GM08714 (cell line): ENCODE data around the gene SBK2.
A peak's percentile ranks its signal among the peaks of the same experiment; 100 is the strongest.

ENCODE experiments used
- H3K4me3 ChIP-seq: fragments of 200-500 bp; sonication (Bioruptor generic); 2 replicates; pipeline ENCODE4 v1.5.1; 2014; ENCODE audit warnings: mild to moderate bottlenecking, low read length, inconsistent platforms
- ZNF274 ChIP-seq: IDR thresholded peaks from 2 replicates; pipeline ENCODE4 v1.6.1; 2012; ENCODE audit warnings: mild to moderate bottlenecking, low read depth, low read length

The SBK2 gene

DNA sequence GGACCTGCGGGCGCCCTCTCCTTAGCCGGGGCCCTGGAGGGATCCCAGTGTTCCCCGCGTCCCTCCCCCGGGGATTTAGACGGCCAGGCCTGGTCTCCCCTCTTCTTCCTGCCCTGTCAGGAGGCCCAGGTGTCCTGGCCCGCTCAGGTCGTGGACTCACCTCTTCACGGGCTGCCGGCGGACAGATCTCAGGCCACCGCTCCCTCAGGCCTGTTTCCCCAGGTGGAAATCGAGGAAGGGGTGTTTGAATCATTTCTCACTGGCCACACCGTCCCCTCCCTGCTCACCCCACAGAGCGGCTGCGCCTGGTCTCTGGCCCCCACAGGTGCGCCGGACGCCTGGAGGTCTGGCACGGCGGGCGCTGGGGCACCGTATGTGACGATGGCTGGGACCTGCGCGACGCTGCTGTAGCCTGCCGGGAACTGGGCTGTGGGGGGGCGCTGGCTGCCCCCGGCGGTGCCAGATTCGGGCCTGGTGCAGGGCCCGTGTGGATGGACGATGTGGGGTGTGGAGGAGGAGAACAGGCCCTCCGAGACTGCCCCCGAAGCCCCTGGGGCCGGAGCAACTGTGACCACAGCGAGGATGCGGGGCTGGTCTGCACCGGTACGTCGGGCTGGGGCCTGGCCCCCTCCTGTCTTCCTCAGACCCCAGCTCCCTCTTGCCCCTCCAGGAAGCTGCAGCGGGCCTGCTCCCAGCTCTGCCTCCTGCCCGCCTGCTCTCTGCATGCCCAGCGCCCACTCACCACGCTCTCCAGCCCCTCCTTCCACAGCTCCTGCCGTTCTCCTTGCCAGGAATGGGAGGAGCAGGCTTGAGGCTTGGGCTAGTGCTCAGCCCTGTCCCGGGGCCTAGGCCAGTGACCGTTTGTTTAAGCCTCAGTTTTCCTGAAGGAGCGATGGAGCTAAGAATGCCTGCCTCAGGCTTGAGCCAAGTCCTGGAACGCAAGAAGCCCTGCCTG is 46.2 kb downstream of the SBK2 start:
- no peak overlapping the region for H3K4me3 ChIP-seq
- no peak for TF ChIP-seq ZNF274

DNA sequence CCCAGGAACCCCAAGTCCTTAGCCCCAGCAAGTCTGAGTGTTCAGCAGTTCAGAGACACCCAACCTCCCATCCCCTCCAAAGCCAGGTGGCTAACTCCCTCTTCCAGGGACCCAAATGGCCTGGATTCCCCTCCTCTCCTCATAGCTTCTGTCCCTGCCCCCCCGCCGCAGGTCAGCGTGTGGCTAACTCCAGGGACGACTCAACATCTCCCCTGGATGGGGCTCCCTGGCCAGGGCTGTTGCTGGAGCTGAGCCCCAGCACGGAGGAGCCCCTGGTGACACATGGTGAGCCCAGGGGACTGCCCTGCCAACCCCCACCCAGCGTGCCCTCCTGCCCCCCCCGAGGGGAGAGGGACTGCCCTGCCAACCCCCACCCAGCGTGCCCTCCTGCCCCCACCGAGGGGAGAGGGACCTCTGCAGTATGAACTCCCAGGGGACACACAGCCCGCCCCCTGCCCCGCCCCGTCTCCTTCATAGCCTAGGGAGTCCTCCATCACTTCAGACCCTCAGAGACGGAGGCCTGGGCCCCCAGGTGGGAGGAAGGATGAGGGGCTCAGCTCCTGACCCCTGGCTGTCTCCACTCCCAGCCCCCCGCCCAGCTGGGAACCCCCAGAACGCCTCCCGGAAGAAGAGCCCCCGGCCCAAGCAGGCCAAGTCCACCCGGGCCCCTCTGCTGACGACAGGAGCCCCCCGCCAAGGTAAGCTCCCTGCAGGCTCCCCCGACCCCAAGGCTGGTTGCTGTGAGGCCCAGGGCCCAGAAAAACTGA is 47.0 kb downstream of the SBK2 start:
- TF ChIP-seq ZNF274 = no peak
- no peak overlapping the region for H3K4me3 ChIP-seq

DNA sequence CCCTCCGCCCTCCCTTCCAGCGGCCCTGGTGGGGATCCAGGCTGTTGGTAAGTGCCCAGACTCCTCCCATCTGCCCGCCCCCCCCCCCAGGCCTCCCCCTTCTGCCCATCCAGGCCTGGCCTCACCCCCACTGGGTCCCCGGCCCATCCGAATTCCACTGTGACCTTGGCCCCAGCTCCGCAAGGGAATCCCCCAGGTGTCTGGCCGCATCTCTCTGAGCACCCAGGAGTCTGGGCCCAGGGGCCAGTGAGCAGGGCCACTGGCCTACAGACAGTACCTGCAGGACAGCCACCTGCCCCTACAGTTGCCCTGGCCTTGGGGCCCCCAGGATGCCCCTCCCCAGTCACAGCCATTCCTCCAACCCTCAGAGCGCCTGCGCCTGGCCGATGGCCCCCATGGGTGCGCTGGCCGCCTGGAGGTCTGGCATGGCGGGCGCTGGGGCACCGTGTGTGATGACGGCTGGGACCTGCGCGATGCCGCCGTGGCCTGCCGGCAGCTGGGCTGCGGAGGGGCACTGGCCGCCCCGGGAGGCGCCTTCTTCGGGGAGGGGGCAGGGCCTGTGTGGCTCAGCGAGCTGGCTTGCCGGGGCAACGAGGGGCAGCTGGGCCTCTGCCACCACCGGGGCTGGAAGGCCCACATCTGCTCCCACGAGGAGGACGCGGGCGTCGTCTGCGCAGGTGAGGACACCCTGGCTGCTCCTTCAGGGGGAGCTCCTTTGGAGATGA is 47.8 kb downstream of the SBK2 start:
- H3K4me3 ChIP-seq = no peak overlapping the region
- TF ChIP-seq ZNF274 = no peak

DNA sequence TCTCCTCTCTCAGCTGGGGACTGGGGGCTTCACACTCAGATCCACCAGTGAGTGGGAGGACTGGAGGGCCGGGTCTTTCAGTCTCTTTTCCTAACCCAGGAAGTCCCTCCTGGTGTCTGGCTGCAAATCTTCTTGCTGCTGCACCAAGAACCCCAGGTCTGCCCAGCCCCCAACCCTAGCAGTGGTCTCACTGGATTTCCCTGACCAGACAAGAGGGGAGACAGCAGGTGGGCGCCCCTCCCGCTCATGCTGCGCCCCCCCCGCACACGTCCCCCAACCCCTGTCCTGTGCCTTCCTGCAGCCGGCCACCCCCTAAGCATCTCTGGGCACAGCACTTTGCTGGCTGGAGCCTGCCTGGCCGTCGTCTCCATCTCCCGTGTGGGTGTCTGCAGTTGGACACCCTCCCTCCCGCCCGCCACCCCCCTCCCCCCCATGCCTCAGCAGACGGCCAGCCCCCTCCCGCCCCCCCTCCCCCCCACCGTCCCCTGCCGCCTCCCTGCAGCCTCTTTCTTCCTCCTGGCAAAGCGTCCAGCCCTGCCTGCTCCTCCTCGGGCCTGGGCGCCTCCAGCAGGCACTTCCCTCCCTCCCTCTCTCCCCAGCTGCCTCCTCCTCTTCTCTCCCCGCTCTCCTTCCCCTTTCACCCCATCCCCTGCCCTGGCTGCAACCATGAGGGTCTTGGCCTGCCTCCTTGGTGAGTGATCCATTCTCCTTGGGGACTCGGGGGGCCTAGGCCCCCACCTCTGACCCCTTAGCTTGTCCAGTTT is 48.8 kb downstream of the SBK2 start, which contains the start of gene SSC5D:
Gene SSC5D, plus strand, starts transcription at position 513 of the 764 bp plus-strand sequence. Its CDS starts 154 bp downstream, at position 667.
- H3K4me3 ChIP-seq = no peak within 1 kb of the TSS
- no peak for TF ChIP-seq ZNF274

DNA sequence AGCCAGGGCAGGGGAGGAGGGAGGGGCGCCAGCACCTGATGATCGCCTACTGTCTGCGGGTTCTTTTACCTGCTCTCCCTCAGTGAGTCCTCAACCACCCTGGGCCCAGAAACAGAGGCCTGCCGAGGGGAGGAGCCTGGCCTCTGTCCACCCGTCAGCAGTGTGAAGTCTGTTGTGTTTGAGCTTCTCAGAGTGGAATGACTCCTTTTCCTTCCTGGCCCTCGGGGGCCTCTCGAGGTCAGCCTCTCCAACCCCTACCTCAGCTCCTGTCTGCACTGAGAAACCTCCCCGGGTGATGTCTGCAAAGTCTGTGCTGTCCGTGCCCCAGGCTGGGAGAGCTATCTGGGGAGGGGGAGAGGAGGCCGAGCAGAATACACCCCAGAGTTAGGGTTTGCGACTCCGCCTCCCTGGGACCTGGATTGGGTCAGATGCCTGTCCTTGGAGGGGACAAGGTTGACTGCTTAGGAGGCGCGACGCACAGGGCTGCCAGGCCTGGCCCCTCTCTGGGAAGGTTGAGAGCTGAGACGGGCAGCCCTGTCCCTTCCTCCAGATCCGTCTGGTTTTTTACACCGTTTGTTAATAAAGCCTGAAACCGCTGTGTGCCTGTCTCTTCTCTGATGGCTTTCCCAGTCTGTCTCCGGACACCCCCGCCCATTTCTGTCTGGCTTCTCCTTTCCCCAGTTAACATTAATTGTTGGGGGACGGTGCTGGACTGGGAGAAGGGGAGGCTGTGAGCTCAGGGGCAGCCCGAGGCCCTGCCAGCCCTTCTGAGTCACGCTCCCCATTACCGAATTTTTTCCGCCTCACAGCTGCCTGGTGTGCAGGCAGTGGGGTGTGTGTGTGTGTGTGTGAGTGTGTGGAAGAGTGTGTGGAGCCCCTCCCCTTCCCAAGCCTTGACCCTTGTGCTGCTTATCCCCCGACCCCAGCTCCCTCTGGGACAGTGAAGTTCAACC is 49.7 kb downstream of the SBK2 start:
- no peak for TF ChIP-seq ZNF274
- H3K4me3 ChIP-seq = no peak overlapping the region

DNA sequence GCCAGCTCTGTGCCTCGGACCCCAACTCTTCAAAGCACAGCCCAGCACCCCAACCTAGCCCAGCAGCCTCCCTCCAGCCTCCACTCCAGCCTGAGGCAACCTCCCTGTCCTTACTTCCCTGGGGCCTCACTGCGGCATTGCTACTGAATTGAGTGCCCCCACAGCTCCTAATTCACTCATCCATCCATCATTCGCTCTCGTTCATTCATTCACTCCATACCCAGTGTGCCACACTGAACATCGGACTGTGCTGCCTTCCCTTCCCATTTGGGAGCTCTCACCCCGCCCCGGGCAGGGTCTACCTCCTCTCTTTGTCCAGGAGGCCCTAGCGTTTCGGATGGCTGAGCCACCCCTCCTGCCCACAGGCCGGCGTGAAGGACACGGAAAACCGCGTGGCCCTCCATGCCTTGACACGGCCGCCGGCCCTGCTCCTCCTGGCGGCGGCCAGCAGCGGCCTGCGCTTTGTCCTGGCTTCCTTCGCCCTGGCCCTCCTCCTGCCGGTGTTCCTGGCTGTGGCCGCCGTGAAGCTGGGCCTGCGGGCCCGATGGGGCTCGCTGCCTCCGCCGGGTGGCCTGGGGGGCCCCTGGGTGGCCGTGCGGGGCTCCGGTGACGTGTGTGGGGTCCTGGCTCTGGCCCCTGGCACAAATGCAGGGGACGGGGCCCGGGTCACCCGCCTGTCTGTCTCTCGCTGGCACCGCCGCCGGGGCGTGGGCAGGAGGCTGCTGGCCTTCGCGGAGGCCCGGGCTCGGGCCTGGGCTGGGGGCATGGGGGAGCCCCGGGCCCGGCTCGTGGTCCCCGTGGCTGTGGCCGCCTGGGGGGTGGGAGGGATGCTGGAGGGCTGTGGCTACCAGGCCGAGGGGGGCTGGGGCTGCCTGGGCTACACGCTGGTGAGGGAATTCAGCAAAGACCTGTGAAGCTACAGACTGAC is 50.6 kb downstream of the SBK2 start:
- H3K4me3 ChIP-seq = no peak overlapping the region
- TF ChIP-seq ZNF274 = no peak

DNA sequence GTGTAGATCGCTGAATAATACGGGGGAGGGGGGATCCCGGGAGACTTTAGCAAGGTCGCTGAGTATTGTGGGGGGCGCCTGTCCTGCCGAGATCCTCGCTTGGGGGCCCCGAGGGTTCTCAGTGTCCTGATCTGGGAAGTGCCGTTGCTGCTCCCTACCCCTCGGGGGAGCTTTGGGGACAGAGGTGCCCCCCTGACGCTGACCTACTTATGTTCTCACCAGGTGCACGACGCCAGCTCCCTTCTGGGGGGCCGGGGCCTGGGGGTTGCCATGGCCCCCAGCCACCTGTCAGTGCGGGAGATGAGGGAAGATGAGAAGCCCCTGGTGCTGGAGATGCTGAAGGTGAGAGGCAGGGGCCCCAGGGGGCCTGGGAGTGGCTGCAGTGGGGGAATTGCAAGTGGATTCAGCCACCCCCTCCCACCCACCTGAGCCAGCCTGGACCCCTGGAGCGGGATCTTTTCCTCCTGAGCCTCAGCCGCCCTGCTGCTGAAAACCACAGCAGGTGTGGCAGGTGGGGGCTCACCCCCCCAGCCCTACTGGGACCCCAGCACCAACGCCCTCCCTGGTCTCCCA is 51.4 kb downstream of the SBK2 start:
- no peak for TF ChIP-seq ZNF274
- peak overlapping the region; percentile 79 for H3K4me3 ChIP-seq

DNA sequence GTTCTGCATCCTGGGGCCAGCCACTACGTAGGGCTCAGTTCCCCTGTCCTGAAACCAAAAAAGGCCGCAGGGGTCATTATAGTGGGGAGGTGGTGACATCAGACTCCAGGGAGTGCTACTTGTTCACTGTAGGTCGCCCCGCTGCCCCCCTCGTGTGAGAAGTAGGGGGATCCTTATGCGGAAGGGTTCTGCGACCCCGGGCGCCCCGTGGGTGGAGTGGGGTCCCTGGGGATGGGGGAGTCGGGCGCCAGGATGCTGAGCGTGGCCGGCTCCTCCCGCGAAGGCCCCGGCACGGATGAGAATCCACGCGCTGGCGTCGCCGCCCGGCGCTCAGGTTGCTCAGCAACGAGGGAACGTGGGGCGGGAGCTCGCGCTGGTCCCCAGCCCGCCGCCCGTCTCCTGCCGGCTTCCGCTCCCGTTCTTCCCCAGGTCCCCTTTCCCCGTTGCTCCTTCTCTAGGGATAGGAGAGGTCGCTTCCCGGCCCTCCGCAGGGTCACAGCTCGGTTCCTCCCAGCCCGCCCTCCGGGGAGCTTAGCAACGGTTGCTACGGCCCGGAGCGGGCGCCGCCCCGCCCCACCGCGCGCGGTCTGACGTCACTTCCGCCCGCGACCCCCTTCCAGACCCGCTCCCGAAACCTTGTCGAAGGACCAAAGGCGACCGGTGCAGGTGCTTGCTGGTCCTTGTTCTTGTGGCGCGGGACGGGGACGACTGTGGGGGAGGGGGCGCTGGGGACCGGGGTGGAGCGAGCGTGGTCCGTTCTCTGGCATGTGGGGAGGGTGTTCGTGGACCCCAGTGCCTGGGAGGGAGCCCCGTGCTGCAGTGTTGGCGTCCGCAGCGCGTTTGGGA is 52.1 kb downstream of the SBK2 start, which contains the start of gene NAT14:
Gene NAT14, plus strand, starts transcription at position 596 of the 846 bp plus-strand sequence. CDS start 521 bp downstream, outside the sequence.
- H3K4me3 ChIP-seq = peak within 1 kb of the TSS; percentile 79
- TF ChIP-seq ZNF274 = no peak

DNA sequence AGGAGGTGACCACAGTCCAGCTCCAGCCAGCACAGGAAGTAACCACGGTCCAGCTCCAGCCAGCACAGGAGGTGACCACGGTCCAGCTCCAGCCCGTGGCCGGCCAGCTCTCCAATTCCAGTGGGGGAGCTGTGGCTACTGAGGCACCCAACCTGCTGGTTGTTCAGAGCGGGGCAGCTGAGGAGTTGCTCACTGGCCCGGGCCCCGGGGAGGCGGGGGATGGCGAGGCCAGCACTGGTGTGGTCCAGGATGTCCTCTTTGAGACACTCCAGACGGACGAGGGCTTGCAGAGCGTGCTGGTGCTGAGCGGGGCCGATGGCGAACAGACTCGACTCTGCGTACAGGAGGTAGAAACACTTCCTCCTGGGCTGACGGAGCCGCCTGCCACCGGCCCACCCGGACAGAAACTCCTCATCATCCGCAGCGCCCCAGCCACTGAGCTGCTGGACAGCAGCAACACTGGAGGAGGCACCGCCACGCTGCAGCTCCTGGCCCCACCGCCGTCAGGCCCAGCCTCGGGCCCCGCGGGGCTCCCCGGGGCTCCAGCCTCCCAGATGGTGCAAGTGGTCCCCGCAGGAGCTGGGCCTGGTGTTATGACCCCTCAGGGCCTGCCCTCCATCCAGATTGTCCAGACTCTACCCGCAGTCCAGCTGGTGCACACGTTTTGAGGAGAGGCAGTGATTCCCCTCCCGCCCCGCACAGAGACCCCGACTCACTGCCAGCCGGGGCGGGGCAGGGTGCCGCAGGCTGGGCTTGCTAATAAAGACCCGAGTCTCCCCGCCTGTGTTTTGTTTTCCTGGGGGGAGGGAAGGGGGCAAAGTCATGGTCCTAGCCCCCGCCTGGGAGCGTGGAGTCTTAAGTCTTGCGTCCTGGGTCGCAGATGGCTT is 53.0 kb downstream of the SBK2 start:
- peak overlapping the region; percentile 79; the same call in 1 of the 2 replicates for H3K4me3 ChIP-seq
- TF ChIP-seq ZNF274 = no peak
